ENCODE data around the gene ATP2B2.

GRCh38 chr3:10392244-10392643, 113.1 kb downstream of the ATP2B2 start:
- TF ChIP-seq, protein P1, sequence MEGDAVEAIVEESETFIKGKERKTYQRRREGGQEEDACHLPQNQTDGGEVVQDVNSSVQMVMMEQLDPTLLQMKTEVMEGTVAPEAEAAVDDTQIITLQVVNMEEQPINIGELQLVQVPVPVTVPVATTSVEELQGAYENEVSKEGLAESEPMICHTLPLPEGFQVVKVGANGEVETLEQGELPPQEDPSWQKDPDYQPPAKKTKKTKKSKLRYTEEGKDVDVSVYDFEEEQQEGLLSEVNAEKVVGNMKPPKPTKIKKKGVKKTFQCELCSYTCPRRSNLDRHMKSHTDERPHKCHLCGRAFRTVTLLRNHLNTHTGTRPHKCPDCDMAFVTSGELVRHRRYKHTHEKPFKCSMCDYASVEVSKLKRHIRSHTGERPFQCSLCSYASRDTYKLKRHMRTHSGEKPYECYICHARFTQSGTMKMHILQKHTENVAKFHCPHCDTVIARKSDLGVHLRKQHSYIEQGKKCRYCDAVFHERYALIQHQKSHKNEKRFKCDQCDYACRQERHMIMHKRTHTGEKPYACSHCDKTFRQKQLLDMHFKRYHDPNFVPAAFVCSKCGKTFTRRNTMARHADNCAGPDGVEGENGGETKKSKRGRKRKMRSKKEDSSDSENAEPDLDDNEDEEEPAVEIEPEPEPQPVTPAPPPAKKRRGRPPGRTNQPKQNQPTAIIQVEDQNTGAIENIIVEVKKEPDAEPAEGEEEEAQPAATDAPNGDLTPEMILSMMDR (IDR thresholded peaks at IDR 0.05; ENCODE audit: control extremely low read depth in 1 of 3, insufficient read depth in 1 of 3, low read depth in 1 of 3, low read length in 3 of 3) = peak; percentile 25 to 35 (median 35); a peak in 3 of 4 replicates
- no peak for TF ChIP-seq TEAD4 (IDR thresholded peaks at IDR 0.05; ENCODE audit: low read depth, low read length)
- TF ChIP-seq EZH2 (IDR thresholded peaks at IDR 0.05; ENCODE audit: low read depth, low read length, severe bottlenecking) = no peak
- TF ChIP-seq POLR2A (IDR thresholded peaks at IDR 0.05; ENCODE audit: control extremely low read depth in 1 of 2, low read depth in 2 of 2, low read length in 2 of 2) = no peak
- TF ChIP-seq PHF8 (conservative IDR thresholded peaks at IDR 0.05; ENCODE audit: low read depth, low read length) = no peak
- TF ChIP-seq RFX5 (IDR thresholded peaks at IDR 0.05; ENCODE audit: borderline replicate concordance, low read depth, low read length) = no peak
- TF ChIP-seq EP300 (IDR thresholded peaks at IDR 0.05; ENCODE audit: borderline replicate concordance in 1 of 2, low read depth in 2 of 2, low read length in 2 of 2) = no peak
- TF ChIP-seq RAD21 (IDR thresholded peaks at IDR 0.05 in 1 of 2, conservative IDR thresholded peaks at IDR 0.05 in 1 of 2; ENCODE audit: low read depth in 2 of 2, low read length in 2 of 2) = peak; percentile 29 to 44
- TF ChIP-seq POLR2AphosphoS5 (IDR thresholded peaks at IDR 0.05; ENCODE audit: low read depth, low read length) = no peak

Measured in H1 (cell line).